HTR-8/SVneo (cell line): ENCODE measurements around the gene EPHA6.
A peak's percentile ranks its signal among the peaks of the same experiment; 100 is the strongest.
"Not testable (repeated sequence)": the region's sequence is repeated elsewhere in the genome, so short reads cannot be mapped to it uniquely, and the experiment has no call there.

ENCODE experiments used
- DNase-seq: peaks from one replicate; pipeline ENCODE4 v3.0.0; 2011; ENCODE audit warnings: low spot score, mixed read lengths; ENCODE audit not compliant: insufficient read length
- FAIRE-seq: peaks from 2 replicates; lab custom pipeline; 2011; peaks lifted over from hg19 to GRCh38; lab: Jason Lieb, UNC

EPHA6 gene

DNA sequence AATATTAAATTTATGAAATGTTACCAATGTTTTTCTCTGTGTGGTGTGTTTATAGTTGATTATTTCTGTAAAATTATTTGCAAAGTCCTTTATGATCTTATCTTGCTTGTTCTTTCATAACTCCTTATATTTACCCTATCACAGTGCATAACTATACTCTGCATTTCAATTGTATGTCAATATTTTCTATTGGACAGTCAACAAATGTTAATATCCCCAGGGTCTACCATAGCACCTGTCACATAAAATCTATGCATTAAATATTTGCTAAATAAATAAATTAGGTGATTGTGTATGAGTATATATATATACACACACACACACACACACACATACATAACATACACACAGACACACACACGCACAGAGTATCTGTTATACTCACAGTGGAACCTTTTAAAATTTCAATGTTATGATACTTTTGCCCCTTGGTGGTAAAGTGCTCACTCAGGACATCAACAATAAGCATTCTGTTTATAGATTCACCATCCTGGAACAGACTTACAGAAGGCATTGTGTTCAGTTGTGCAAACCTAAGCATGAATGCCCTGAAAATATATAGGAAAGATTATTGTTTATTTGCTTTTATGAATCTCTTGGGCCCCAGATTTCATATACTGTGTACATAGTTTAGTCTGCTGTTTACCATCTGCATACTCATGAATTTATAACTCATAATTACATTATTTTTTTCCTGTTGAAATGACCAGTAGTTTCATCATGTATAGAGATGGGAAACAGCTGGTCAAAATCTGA, 443.7 kb downstream of the EPHA6 start:
- DNase-seq (no peak), FAIRE-seq (no peak)

DNA sequence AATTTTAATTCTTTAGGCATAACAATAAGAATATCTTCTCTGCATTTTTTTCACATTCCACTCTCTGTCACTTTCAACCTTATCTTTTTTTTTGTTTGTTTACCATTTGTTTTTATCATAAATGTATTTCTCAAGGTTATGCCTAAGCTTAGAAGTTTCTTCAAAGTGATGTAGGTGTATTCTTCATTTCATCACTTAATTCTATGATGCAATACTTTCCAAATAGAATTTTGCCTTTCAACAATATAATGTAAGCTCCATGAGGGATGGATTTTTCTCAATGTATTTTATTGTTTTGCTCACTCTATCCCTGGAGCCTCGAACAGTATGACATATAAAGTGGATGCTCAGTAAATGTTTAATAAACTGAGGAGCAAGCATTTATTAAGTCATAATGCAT, 444.9 kb downstream of the EPHA6 start:
- no peak for FAIRE-seq

DNA sequence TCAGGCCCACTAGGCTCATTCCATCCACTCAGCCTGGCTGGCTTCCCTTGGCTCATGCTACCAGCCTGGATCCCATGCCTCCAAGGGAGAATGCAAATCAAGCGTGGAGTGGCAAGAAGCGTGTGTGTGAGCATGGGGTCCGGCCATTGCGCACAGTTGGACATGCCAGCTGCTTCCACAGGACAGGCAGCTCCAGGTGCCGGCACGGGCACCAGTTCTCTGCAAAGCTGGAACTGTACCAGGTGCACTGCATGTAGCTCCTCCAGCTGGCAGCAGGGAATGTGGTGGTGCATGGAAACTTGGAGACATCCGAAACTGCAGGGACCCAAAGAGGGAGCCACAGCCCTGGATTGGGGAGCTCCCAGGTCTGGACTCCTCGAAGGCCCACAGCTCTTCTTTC, 449.8 kb downstream of the EPHA6 start:
- DNase-seq (no peak), FAIRE-seq (no peak)

More for the DNA sequence above, 444.9 kb downstream of the EPHA6 start:
- DNase-seq = no peak

DNA sequence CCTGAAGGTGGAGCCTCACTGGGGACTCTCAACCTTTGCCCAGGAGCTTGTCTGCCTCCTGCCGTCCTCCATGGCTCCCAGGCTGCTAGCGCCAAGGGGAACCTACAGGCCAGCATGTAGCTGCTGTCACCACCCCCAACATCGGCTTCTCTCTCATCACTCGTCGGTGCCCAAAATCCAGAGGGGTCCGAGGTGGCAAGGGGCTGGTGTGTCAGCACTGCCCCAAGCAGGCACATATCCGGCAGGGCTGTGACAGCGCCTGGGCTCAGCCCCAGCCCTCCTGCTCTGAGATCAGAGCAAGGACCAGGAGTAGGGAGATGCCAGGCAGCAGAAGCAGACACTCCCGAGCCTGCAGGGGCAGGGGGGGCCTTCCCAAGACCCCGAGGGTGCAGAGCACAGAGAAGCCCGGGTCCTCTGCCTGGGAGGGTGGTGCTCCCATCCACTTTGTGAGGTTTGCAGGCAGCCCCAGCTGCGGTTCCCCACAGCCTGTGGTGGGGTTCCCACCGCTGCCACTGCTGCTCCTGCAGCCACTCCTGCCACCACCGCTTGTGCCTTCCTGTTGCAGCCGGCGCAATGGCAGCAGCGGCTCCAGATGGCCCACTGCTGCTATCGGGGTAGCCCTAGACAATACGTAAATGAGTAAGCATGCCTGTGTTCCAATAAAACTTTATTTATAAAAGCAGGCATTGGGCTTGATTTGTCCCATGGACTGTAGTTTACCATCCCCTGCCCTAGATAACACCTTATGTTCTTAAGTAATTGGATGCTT, 451.0 kb downstream of the EPHA6 start:
- FAIRE-seq (no peak), DNase-seq (no peak)

DNA sequence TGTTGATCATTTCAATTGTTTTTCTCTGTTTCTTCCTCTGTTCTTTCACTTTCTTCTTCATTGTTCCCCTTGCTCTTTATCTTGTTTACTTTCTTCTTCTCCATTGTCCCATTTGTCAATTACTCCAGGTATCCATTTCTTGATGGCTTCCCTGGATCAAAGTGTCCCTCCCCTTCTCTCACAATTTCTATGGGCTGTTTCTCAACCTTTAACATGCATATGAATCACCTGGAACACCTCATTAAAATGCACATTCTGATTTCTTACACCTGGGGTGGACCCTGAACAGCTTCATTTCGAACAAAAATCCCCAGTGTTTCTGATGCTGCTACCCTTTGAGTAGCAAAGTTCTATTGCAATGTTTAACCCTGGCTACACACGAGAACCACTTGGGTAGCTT, 454.8 kb downstream of the EPHA6 start:
- no peak for DNase-seq
- no peak for FAIRE-seq

DNA sequence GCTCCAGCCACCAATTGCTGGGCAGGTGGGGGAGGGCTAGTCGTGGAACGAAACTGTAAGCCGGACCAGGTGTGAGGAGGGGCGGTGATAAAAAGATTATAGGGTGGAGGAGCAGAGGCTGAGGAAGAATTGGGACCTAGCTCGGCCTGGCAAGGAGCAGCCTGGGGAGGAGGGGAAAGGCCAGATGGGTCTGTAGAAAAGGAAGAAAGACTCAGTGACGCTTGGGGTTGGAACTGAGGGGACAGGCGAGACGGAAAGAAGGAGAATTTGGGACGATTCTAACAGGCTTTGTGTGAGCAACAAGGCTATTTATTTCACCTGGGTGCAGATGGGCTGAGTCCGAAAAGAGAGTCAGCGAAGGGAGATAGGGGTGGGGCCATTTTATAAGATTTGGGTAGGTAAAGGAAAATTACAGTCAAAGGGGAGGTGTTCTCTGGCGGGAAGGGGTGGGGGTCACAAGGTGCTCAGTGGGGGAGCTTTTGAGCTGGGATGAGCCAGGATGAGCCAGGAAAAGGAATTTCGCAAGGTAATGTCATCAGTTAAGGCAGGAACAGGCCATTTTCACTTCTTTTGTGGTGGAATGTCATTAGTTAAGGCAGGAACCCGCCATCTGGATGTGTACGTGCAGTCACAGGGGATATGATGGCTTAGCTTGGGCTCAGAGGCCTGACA, 462.6 kb downstream of the EPHA6 start:
- not testable (repeated sequence) for FAIRE-seq, DNase-seq

DNA sequence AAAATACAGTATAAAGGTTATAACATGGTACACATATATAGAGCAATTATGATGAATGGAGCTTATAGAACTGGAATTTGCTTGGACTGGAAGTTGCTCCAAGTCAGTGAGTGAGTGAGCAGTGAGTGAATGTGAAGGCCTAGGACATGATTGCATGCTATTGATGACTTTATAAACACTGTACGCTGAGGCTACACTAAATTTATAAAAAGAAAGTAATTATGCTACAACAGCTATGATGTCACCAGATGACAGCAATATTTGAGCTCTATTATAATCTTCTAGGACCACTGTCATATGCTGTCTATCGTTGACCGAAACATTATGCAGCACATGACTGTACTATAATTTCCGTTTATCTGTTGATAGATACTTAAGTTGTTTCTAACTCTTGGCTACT, 463.3 kb downstream of the EPHA6 start:
- DNase-seq = no peak
- FAIRE-seq = no peak

DNA sequence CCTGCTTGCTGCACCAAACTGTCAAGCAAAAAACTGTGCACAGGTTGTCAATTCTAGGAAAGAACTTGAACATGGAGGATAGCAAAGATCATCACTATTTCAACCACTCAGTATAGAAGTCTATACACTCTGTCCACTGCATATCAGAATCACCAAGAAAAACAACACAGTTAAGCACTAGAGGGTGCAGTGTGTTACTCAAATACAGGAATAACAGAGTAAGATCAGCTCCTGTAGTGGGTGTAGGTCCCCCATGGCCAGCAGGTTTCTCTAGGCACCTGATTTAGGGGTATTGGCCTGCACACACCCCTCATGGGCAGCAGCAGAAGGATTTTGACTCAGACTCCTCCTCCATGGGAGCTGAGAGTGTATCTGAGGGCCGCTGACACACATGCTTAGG, 464.1 kb downstream of the EPHA6 start:
- FAIRE-seq = peak; percentile 42
- DNase-seq = no peak

DNA sequence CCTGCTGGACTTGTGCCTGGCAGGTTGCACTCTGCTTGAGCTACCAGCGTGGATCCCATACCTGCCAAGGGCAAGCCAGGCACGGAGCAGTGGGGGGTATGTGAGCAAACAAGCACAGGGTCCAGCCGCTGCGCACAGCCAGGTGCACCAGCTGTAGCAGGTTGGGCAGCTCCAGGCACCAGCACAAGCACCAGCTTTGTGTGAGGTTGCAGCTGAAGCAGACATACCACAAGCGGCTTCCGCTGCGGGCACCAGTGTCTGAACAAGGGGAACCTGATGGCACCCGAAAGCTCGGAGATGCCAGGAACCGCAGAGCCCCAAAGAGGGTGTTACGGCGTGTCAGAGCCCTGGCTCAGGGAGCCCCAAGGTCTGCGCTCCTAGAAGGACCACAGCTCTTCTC, 477.5 kb downstream of the EPHA6 start:
- no peak for FAIRE-seq

DNA sequence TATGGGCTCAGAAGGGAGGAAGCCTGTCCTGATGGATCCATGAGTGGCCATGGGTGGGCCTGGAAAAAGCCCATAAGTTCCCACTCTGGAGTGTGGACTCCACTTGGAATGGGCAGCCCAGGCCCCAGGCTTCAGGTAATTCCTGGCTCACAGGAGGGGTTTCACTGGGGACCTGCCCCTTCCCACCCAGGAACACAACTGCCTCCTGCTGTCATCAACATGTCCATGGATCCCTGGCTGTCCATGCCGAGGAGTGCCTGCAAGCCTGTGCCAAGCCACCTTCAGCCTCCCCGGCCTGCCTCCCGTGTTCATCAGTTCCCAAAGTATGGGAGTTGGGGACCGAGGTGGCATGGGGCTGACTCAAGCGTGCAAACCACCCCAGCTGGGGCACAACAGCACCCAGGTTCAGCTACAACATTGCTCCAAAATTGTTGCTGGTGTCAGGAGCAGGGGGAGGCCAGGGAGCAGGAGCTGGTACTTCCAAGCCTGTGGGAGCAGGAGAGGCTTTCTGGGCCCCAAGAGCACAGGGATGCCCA, 479.3 kb downstream of the EPHA6 start:
- DNase-seq (no peak), FAIRE-seq (no peak)

More for the DNA sequence above, 477.5 kb downstream of the EPHA6 start:
- DNase-seq = no peak

DNA sequence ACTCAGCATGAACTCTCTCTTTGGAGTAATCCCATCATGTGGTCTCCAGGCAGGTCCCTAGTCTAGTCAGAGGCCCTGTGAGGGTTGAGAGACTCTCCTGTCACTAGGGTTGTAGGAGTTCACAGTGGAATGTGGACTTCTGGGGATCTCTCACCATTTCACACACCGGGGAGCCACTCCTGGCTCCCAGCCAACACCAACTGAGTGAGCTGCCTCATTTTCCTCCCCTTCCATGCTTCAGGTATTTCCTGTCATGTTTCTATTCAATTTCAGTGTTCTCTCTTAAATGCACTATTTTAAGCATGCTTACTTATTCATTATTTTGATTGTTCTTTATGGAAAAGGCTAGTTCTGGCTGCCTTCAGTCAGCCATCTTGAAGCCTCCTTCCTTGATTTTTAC, 482.6 kb downstream of the EPHA6 start:
- FAIRE-seq (no peak), DNase-seq (no peak)

DNA sequence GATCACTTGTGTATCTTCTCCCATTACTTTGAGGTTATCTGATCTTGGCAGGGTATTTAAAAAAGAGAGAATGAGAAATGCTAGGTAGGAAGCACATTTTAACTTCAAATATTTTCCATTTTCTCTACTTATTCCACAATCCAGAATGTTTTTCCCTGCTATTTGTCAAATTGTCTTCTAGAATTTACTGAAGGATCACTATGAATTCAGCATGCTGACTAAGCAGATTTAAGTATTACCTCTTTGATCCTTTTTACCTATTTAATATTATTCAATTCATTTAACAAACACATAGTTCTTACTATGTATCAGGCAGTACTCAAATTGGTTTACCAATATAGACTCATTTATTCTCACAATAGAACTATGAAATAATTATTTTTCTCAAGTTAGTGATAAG, 486.7 kb downstream of the EPHA6 start:
- no peak for DNase-seq
- no peak for FAIRE-seq

DNA sequence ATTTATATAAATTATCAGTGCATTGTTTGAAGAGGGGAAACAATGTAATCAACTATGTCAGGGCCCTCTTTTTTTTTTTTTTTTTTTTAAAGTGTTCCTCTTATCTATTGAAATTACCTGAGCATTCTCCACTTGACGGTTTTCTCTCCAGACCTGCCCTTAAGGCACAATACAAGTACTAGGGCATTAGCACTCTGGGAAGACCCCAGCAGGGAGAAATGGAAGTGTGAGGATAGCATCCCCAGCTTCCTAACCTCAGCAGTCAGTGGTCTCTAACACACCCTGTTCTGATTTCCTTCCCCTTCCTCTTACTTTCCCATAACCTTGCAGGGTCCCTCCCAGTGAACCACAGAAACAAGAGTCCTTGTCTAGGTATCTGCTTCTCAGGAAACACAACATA, 491.8 kb downstream of the EPHA6 start:
- FAIRE-seq (no peak), DNase-seq (no peak)

DNA sequence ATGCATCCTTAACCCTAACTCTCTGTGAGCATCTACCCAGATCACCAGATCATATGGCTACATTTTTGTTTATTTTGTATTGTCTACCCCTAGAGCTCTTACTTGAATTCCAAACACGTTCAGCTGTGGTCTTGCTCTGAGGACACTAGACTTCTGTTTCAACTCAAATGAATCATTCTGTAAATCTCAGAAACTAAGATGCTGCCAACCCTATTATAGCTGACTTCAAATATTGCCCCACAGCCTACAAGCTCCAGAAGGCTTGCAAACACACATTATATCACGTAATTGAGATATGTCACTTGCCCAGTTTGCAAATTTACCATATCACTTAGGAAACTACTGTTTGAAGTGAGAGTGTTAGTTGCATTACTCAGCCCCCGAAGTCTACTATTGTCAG, 524.0 kb downstream of the EPHA6 start:
- DNase-seq (no peak), FAIRE-seq (no peak)

DNA sequence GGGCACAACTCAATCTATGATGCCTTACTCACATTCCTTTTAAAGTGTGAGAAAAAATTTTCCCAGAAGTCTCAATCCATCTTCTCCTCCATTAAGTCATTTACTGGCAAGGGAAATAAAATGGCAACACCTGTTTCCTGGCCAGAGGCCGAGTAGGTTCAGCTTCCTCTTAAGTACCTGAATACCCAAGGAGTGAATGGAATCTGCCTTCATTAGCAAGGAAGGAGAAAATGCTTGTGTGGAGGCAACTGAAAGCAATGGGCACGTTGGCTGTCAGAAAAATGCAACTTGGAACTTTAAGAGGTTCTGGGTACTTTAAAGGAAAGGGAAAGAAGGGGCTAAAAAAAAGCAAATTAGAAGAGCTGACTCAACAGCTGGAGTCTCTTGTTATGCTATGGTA, 526.5 kb downstream of the EPHA6 start:
- DNase-seq (no peak), FAIRE-seq (no peak)

DNA sequence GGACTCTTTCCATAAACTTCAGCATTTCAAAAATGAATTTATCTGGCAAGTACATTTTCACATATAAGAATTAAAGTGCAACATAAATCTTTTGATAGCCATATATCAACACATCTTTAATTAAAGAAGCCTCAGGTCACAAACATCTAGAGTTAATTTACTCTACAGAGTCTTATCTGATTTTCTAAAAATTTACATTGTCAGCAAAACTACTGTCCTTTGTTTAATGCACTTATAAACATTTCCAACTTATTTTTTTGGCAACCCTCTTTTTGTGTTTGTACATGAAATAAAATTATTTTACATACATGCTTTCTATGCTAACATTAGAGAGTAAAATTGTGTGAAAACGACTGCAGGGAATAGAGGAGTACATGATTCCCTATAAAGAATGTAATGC, 533.4 kb downstream of the EPHA6 start:
- no peak for DNase-seq

DNA sequence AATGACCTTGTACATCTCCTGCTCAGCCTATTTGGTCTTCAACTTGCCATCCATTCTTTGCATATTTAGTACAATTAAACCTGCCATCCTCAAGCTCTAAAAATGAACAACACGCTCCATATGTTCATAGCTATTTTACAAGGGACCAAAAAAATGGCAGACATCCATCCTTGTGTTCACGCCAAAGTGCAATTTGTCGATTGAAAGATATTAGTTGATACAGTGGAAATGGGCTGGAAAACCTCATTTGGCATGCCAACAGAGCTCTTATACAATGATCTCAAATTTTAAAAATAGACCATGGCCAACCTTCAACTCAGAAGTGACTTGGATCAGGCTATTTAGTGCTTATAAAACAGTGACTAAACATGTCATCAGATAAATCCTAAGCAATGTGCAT, 536.6 kb downstream of the EPHA6 start:
- DNase-seq (no peak), FAIRE-seq (no peak)

More for the DNA sequence above, 533.4 kb downstream of the EPHA6 start:
- no peak for FAIRE-seq

DNA sequence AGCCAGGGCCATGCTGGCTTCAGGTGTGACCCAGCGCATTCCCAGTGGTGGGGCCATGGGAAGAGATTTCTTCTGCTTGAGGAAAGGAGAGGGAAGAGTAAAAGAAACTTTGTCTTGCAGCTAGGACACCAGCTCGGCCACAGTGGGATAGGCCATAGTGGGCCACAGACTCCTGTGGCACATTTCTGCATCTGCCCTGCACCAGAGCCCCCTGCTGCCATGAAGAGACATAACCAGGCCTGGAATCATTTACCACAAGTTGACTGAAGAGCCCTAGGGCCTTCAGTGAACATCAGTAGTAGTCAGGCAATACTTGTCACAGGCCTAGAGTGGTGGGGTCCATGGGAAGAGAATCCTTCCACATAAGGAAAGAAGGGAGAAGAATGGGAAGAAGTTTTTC, 538.8 kb downstream of the EPHA6 start:
- no peak for DNase-seq
- no peak for FAIRE-seq

DNA sequence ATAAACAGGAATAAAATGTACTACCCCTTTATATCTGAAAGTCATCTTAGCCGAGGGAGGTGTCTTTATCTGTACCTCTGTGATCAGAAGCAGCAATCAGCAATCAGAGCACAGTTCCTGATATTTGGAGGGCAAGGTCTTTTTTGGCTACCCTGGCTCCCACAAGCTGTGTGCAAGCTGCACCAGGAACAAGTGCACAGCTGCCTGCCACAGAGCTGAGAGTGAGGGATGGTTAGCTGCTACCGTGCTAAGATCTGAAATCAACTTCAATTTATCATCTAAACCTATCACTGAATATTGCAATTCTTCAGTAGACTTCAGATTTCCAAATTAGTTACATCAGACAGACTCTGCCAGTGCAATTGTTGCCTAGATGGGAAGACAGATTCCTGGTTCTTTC, 545.6 kb downstream of the EPHA6 start:
- no peak for DNase-seq
- no peak for FAIRE-seq

DNA sequence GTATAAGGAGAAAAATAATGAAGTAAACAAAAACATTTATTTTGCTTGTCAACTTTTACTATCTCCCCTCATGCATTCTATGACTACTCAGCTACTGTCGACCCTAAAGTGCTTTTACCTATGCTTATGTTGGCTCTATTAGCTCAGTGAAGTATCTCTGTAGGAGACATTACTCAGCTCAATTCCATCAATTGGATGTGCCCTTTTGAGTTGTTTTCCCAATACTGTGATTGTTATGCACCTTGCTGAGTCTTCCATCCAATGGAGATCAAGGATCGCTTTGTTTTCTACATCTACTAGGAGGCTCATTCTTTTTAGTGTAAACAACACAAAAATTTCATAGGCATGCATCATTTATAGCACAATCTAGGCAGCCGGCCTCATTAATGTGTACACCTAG, 546.4 kb downstream of the EPHA6 start:
- FAIRE-seq = no peak
- no peak for DNase-seq

DNA sequence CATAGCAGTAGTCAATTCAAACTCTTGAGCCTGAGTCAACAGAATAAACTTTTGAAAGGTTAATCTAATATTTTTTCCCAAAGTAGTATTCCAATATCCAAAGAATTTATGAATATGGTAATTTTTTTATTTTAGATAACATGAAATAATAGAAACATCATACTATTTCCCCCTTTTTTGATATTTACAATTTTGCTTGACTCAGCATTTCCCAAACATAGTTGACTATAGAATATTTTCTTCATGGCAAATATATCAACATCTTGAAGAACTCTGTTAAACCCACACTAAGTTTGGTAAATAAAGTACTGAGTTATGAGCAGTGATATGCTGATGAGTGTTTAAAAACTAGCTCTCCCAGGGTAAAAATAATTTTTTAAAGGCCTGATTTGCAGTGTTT, 570.2 kb downstream of the EPHA6 start:
- no peak for FAIRE-seq
- DNase-seq = no peak
